Right ventricle myocardium superior (tissue), 1 donor: Measurements from ENCODE around the gene MYO7B. TPM values are rescaled to one million over a fixed set of nuclear protein-coding genes. Genes with fewer than 3 reads are reported as not detected.

ENCODE experiments used
- ATAC-seq: fragments of 200-7000 bp; cut with Tn5 transposase; one replicate; pipeline ENCODE4 v1.9.1; 2020; ENCODE audit warnings: mild to moderate bottlenecking; ENCODE audit not compliant: poor library complexity
- DNase-seq: peaks from one replicate; pipeline ENCODE4 v3.0.0-alpha.2; 2020
- intact Hi-C: fragments of 100-400 bp; cut with DNase I; formaldehyde crosslinking; loops from one replicate; pipeline ENCODE4 v1.11.2; 2022
- total RNA-seq: library from RNA; stranded (reverse); fragmentation: NEBNext Ultra II Directional; extraction: Animal tissue kit (Norgen Biotek cat#: 25700); gene quantifications from one replicate; pipeline ENCODE4 v1.2.1, GENCODE V29; 2021
- donor health status: DM: no; HTN: yes; CAD: no; lungs with severe emphysema.

Gene MYO7B
- total RNA-seq, 1 donor from 2014 or later, result 0.32 TPM

DNA sequence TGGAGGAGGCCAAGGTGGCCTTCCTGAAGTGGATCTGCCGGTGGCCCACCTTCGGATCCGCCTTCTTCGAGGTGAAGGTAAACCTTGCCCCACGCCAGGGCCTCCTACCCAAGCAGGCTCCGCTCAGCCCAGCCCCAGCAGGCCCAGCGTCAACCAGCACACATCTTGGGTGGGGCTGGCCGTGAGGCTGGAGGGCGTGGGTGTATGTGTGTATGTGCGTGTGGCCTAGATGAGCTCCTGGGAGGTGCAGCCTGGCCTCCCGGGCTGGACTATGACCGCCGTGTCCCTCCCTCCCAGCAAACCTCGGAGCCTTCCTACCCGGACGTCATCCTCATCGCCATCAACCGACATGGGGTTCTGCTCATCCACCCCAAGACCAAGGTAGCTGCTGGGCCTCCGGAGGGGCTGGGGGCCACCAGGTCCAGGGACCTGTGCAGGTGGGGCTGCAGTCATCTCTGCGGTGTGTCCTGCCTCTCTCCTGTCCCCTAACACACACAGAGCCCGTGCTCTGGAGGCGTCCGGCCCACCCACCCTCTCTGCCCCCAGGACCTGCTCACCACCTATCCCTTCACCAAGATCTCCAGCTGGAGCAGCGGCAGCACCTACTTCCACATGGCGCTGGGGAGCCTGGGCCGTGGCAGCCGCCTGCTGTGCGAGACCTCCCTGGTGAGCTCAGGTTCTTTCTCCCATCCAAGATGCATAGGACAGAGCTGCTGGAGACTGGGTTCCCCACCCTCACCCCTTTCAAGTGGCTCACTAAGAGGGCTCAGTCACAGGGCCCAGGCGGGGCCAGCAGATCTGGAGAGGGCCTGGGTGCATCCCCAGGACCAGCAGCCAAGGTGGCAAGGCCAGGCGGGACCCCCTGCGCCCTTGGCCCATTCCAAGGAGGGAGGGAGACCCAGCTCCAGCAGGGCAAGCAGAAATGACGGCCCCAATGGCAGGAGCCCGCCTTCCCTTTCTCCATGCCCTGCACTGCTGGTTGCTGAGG, 101.1 kb downstream of the MYO7B start:
- no peak for ATAC-seq
- intact Hi-C loops, result loop anchor here (5.0 kb wide), 1 partner anchor 41 kb away; the partner anchor contains the start of gene LIMS2
- no peak for DNase-seq

DNA sequence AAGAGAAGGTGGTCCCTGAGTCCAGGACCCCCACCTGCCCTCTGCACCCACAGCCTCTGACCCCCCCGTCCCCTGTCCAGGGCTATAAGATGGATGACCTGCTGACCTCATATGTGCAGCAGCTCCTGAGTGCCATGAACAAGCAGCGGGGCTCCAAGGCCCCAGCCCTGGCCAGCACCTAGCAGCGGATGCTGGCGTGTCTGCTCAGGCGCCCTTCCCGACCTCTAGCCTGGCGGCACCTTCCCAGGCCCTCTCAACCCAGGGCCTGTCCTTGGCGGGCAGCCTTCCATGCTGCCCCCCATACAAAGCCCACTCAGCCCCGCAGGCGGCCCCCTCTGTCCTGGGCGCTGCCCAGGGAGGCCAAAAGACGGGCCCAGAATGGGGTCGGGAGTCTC, 101.8 kb downstream of the MYO7B start:
- DNase-seq (no peak), ATAC-seq (peak; percentile 1)
- intact Hi-C loops, result loop anchor here (5.0 kb wide), 1 partner anchor 40 kb away; the partner anchor contains the start of gene LIMS2

DNA sequence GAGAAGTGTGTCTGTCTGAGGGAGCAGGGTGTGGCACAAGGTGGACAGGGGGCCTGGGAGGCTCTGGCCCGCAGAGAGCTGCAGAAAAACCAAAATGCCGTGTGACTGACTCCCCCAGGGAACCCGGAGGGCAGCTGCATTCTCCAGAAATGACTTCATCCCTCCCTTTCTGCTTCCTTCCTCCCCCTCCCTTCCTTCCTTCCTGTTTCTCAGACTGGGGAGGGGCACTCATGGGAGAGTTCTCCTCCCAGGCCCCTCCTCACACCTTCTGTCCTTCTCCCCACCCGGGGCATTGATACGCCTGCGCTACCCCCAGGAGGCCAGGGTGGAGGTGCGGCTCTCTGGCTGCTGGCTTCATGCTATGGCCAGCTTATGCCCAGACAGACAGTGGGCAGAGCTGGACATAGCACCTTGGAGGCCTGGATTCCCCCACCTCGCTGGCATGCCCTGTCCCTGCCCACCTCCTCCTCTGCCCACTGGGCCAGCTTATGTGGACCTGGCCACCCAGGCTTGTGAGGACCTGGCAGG, 102.3 kb downstream of the MYO7B start:
- DNase-seq (peak; percentile 55), ATAC-seq (peak; percentile 1)

DNA sequence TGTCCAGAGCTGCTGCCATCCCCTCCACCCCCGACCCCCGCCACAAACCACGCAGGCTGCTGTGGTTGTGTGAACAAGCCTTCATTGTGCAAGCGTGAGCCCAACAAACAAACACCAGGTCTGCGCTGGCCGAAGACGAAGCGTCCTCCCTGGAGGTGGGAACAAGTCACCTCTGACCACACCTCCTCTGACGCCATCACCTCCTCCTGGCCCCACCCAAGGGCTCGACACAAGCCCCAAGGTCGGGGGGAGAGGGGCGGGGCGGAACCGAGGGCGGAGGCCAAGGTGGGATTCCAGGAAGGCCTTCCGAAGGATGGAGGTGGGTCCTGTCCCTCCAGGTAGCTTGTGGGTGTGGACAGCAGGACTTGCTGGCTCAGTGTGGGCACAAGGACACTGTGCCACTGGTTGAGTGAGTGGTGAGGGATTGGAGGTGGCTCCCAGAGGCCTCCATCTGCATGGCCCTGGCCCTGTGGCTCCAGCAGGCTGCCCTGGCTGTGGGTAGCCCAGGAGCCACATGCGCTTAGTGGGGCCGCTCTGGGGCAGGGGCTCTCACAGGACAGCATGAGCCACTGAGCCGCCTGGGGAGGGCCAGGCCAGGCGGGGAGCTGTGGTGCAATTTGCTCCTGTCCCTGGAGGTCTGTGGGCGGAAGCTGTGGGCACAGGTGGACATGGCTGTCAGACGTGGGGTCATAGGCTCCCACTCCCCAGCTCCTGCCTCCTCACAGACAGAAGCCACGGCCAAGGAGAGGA, 103.1 kb downstream of the MYO7B start:
- ATAC-seq (no peak), DNase-seq (no peak)
- intact Hi-C loops, result loop anchor here (5.0 kb wide), 1 partner anchor 39 kb away; the partner anchor contains the start of gene LIMS2

More for the DNA sequence above, 102.3 kb downstream of the MYO7B start:
- intact Hi-C loops, result loop anchor here (5.0 kb wide), 1 partner anchor 40 kb away; the partner anchor contains the start of gene LIMS2

DNA sequence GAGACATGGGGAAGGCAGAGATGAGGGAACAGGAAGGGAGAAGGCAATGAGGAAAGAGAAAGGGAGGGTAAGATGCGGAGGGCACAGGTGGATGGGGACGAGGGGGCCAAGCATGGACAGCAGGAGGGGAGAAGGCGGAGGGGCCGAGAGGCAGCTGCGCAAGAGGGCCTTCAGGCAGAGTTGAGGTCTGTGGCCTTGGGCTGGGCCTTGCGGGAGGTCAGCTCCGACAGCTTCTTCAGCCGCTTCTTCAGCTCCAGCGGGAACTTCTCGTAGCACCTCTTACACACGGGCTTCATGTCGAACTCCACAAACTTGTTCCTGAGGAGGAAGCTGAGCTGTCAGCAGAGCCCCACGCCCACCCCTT, 103.6 kb downstream of the MYO7B start:
- intact Hi-C loops, result loop anchor here (5.0 kb wide), 1 partner anchor 38 kb away; the partner anchor contains the start of gene LIMS2
- DNase-seq, result no peak
- ATAC-seq, result no peak

DNA sequence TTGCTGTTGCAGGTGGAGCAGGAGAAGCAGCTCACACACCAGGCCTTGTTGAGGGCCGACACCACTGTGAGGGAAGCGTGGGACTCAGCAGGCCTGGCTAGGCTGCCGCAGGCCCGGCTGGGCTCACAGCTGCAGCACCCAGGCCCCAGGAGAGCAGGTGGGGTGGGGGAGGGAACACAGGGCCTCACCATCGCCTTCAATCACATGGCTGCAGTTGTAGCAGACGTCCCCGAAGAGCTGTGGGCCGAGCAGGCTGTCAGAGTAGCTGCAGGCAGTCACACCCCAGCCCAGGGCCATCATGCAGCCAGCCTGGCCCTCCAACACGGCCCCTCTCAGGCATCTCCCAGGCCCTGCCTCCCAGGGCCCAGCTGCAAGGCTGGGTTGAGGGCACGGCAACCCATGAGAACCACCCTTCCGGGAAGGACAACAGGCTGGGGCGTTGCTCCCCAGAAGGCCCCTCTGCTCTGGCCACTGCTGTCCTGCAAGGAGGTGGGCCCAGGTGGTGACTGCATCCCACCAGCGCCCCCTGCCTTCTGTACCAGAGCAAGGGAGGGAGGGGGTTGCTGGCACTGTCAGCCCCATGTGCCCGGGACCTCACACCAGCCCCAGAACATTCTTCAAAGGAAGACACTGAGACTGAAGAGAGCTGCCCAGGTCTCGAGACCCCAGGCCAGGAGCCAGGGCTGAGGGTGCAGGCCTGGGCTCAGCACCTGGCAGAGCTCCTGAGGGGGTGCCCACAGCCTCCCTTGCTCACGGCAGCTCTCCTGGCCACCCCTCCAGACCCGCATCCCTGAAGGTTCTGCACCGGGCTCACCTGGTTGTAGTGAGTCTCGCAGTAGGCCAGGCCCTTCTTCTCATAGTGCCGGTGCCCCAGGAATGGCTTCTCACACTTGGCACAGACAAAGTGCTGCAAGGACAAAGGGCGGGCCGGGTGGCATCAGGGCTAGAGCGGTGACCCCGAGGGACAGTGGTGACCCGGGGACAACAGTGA, 104.9 kb downstream of the MYO7B start:
- ATAC-seq (no peak), DNase-seq (no peak)
- intact Hi-C loops, result no loop called here

DNA sequence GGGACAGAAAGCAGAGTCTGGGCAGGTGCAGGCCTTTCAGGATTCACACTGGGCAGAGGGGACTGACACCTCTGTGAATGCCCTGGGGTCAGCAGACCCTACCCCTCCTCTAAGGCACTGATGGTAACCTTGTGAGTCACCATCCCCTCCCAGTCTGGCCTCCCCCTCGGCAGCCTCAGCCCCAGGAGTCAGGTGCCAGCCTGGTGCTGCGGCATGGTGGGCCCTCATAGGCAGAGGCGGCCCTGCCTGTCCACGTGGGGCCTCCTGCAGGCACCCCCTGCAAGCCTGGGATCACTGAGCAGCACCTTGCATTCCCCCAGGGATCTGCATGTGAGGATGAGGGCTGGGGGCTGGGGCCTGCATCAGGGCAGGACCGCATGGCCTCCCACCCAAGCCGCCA, 105.7 kb downstream of the MYO7B start:
- ATAC-seq (no peak), DNase-seq (no peak)
- intact Hi-C loops, result no loop called here

DNA sequence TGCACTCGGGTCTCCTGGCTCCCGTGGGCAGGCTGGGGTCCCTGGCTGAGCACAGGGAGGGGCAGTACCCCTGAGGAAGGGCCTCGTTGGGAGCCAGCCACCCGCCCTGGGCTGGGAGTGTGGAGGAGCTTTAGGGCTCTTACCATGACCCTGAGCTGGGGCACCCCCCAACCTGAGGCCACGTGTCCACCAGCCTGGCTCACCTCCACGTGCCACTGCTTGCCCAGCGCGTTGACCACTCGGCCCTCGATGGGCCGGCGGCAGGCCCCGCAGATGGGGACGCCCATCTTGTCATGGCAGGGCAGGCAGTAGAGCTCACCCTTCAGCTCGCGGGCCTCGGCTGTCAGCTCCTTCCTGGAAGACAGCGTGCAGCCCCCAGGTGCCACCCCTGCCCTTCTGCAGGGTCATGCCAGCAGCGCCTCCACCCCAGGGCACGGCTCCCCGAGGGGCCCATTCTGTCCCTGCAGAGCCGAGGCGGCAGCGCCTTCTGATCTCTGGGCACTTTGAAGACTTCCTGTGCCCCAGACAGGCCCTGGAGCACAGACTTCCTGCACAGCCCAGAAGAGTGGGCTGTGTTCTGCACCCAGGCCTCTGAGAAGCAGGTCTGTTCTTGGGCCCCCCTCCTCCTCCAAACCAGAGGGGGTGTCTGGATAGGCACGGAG, 106.5 kb downstream of the MYO7B start:
- intact Hi-C loops, result no loop called here
- DNase-seq (no peak), ATAC-seq (no peak)

DNA sequence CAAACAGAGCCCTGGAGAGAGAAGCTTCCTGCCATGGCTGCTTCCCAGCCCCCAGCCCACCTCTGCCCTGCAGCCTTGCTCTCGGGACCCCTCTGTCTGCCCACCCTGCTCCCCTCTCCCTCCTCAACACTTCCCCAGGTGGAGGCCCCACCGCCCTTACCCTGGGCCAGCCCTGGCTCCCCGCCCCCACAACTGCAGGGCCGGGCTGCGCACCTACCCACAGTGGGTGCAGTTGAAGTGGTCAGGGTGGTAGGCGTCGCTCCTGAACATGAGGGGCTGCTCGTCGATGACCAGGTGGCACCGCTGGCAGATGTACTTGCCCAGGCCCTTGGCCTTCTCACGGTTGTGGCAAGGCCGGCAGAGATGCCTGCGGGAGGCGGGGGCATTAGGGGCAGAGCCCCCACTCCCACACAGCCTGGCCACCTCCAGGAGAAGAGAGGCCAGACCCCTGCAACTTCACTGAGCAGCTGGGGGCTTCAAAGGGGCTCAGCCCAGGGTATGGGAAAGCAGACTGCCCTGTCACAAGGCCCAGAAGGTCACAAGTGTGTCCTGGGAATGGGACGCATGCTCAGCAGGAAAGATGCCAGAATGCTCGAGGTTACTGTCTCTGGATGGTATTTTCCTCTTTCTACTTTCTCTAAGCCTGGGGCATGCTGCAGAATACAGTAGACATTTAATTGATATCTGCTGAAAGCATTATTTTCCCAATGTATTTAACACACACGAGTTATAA, 107.4 kb downstream of the MYO7B start:
- intact Hi-C loops, result no loop called here
- no peak for DNase-seq
- ATAC-seq, result no peak

DNA sequence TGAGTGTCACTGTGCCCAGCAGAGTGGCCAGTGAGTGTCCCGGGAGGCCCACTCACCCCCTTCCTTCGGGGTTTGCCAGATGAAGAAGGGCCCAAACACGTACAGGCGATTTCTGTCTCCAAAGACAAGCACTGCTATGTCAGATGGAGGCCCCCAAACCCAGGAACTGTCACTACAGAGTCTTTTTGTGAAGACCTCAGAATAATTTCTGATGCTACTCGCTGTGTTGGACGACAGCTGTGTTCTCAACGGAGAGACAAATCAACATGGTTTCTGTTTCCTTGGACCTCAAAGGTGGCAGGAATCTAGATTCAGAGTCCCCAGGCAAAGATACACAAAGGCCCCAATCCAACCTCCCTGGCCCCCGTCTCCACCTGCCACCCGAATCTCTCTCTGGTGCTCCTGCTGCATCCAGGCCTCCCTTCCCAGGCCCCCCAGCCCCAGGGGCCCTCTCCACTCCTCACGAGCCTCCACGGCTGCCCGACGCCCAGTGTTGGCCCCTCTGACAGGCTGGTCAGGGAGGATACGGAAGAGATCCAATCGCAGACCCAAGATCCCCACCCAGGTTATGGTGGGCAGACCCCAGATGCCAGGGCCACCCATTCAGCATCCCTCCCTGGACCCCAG, 108.1 kb downstream of the MYO7B start:
- intact Hi-C loops, result no loop called here
- DNase-seq (peak; percentile 33), ATAC-seq (no peak)

DNA sequence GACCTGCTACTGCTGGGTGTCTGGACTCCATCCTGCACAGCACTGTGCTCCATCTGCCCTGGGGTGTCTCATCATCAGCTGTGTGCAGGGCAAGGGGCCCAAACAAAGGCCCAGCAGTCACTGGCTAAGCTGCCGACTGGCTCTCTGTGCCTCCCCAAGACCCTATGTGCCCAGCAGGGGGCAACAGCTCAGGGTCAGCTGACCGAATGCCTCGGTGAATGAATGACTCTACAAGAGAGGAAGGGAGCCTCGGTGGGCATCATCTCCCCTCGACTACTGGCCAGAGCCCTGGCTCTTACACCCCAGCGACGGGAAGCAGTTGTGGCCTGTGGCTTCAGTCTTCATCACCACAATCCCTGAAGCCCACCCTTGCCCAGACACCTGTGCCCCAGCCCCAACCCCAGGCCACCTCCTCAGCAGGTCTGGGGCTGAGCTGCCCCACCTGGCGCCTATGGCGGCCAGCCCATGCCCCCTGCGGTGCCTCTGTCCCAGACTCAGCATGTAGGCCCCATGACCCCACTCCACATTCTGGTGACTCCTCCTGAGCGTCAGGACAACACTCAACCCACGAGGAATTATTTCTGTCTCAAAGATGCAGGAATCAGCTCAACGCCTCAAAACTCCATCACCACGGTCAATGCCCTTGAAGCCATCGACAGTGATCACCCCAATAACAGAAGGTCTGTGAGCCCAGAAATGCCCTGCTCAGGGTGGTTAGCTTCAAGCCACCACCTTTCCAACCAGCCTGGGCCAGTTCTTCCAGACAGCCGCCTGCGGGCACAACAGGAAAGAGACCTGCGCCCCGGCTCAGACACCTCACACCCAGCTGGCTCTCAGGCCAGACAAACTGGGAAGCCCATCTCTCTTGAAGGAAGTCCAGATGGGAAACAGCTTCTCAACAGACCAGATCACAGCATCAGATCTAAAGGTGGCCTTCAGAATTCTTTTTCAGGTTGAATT, 108.9 kb downstream of the MYO7B start:
- ATAC-seq (no peak), DNase-seq (peak; percentile 26)
- intact Hi-C loops, result no loop called here

DNA sequence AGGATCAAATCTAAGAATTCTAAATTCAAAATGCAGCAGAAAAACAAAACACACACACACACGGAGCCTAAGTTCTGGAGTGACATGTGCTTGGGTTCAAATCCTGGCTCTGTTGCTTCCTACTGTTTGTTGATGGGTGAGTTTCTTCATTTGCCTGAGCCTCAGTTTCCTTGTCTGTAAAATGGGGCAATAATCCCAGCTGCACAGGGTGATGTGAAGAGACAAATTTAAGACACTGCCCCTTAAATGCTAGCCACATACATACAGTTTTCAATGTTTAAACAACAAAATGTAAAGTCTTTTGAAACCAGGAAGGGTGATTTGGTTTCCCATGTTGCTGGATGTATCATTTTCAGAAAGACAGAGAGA, 109.5 kb downstream of the MYO7B start:
- ATAC-seq, result no peak
- intact Hi-C loops, result no loop called here
- no peak for DNase-seq

DNA sequence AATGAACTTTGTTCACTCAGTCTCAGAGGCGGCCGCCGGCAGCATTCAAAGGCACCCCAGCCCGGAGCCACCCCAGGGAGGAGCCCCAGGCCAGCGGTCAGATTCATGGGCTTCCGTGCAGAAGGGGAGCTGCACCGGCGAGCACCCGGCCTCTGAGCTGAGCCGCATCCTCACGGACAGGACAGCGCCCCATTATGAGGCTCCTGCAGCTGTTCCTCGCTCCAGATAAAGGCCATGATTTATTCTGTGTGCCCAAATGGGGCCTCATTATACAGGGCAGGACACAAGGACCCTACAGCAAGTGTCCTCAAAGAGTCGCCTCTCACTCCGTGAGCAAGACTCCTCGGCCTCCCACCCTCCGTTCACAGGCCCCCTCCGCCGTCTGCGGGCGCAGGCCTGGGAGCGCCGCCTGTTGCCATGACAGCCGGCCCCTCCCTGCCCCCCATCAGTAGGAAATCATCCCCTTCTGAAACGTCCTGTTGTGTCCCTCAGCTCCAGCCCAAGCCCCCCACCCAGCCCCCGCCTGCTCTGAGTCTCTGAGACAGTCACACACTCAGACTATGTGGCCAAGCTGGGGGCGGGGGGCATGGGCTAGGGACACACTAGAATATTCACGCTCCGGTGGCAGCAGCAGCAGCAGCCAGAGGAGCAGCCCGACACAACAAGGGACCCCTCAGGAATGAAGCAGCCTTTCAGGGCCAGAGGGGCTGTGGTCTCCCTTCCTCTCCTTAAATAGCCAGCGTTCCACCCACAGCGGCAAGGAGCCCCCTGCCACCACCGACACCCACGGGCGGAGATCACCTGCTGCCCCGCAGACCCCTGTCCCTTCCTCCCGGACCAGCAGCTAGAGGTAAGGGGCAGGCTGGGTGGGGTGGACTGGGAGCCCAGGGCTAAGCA, 110.2 kb downstream of the MYO7B start, which contains the start of gene GPR17:
GPR17 (plus strand) TSS at position 759 of the 897 bp plus-strand sequence. CDS start 4,583 bp downstream, outside the sequence.
- no peak for ATAC-seq
- intact Hi-C loops, result no loop called here
- DNase-seq, result peak; percentile 38

DNA sequence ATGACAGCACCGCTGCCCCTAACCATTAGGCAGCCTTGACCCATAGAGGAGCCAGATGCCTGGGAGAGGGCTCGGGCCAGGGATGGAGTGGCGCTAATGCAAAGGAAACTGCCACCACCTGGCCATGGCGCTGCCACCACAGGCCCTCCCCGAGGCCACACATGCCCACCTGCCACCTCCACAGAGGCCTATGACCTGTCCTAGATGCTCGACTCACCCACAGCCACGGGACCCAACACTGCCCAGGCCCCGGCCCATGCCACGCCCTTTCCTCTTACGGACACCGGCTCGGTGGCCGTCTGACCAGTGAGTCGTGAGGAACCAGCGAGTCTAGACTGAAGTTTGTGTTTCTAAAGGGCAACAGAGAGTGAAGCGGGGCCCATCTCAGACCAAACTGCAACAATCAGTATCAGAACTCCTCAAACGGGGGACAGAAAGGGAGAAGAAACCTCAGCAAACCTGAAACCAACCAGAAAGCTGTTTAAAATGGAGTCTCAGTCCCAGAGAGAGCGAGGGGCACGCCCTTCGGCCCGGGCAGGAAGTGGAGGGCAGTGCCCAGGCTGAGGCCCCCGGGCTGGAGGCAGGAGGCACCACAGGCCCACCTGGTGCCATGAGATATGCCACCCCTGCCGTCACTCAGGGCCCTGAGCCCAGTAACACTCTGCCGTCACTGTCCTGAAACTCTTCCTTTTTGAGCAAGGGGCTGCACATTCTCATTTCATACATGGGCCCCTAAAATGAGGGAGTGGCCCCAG, 111.2 kb downstream of the MYO7B start:
- intact Hi-C loops, result no loop called here
- ATAC-seq (no peak), DNase-seq (peak; percentile 44)
